Medulla oblongata (tissue), 1 donor: ENCODE measurements around the gene PEX3.
"Not testable (repeated sequence)": the region's sequence is repeated elsewhere in the genome, so short reads cannot be mapped to it uniquely, and the experiment has no call there.

Experiments used
- DNase-seq: peaks from one replicate; pipeline ENCODE4 v3.0.0-alpha.2; 2015; ENCODE audit errors: extremely low spot score

PEX3 gene

DNA sequence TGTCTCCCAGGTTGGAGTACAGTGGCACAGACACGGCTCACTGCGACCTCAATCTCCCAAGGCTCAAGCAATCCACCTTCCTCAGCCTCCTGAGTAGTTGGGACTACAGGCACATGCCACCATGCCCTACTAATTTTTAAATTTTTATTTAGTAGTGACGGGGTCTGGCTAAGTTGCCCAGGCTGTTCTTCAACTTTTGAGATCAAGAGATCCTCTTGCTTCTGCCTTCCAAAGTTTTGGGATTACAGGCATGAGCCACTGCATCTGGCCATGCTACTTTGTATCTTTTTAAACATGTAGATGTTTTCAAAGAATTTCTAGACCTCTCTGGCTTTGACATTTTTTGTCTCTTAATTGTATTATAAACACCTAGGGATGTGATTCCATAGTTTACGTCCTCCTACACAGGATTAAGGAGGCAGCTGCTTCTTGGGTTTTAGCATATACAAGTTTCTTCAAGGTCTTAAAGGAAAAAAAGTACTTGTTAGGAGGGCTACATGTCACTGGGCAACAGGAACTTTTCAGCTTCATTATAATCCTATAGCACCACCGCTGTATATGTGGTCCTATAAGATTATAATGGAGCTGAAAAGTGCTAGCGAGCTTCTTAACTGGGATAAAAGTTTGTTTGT, 1.4 kb upstream of the PEX3 start:
- no peak for DNase-seq

DNA sequence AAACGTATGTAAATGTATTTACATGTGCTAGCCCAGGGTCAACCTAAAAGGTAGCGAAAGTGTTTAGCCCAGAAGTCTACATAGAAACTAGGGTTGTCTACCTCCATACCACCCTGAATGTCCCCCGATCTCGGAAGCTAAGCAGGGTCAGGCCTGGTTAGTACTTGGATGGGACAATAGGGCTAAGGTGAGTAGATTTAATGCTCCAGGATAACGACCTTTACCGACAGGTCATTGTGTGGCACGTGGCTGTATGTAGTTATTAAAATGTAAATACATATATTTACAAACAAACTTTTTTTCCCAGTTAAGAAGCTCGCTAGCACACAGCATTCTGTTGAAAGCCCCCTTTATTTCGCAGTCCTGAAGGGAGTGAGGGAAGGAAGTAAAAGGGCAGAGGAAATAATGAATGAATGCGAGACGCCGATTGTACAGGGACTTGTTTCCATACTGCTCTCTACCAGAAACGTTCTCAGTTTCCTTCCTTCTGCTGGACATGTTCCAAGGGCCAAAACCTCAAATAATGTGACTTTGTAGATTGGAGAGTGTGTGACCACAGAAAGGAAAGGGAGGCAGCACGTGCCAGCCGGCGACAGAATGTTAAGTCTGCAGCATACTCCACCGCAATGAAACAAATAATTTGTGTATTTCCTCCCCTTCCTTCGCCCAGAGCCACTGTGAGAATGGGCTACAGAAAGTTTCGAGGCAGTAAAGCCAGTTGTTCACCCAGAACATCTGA, 722 bp upstream of the PEX3 start:
- DNase-seq, result peak; percentile 42

DNA sequence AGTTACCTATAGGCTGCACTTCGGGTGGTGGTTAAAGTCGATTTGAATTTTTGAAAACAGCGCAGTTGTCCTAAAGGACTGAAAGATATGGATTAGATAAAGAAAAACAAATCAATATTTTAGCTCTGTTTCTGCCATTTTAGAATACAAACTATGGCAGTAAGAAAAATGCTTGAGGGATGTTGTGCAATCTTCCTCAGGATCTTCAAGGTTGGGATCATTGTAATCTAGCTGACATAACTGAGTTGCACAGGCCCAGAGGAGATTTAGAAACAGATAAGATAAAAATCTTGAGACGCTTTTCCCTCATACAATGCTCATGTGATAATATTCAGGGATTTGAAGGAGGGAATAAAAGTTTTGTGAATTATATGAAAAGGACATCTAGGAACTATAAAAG, 926 bp downstream of the PEX3 start:
- DNase-seq, result no peak

DNA sequence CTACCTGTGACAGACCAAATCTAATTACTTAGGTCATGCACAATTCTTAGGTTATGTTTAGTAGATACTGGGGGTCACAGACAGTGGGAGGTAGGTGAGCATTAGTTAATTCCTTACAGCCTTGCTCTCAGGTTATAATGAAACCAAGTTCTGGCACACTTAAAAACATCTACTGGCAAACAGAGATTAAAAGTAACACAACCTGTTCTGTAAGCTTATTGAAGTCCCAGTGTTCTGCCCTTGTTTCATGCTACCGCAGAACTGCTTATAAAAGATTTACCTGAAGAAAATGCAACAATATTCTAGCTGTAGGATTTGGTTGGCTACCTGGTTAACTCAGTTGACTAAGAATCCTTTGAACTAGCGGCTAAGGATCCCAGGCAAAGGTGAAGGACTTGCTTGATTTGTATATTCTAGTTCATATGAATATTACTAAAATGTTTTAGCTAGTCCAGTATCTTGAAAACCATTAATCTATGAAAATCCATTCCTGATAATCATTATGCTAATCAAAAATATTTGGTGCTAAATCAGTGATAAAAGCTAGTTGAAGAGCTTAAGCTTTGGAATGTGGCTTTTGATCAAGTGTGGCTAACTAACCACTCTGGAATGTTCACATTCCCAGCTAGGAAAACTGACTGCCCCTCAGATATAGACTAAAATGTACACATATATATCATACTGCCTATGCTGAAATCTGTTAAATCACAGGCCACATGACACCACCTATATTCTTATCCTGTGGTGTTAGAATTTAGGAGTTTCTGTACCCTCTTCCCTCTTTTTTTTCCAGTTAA, 7.2 kb downstream of the PEX3 start:
- no peak for DNase-seq

DNA sequence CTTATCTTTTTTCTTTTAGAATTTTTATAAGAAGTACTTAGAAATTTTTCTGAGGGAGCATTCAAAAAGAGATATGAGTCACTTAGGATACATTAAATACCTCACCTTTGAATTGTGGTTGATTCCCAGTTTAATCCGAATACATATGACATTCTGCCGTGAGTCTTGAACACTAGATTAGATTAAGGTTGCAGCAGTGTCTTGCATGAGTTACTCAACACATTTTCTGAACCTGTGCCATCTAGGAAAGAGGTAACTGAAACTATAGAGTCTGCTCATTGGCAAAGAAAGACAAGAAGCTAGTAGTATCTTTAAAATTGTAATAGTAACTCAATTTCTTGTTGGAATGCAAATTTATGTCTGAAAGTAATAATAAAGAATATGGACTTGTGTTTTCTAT, 14.9 kb downstream of the PEX3 start:
- no peak for DNase-seq

DNA sequence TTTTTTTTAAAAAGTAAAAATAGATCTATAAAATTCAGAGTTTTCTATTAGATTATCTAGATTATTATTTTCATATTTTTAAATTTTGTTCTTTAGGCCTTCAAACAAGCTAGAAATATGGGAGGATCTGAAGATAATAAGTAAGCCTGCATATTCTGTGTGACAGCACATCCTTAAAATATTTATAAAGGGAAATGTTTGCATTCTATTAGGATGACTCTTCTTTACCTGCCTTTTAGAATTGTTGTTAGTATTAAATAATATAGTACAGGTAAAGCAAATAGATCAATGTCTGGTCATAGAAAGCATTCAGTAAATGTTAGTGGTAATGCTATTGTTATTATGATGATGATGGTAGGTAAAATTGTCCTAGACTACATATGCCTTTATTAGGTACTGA, 17.4 kb downstream of the PEX3 start:
- no peak for DNase-seq

DNA sequence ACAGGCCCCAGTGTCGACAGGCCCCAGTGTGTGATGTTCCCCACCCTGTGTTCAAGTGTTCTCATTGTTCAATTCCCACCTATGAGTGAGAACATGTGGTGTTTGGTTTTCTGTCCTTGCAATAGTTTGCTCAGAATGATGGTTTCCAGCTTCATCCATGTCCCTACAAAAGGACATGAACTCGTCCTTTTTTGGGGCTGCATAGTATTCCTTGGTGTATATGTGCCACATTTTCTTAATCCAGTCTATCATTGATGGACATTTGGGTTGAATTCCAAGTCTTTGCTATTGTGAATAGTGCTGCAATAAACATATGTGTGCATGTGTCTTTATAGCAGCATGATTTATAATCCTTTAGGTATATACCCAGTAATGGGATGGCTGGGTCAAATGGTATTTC, 18.2 kb downstream of the PEX3 start:
- DNase-seq, result not testable (repeated sequence)

DNA sequence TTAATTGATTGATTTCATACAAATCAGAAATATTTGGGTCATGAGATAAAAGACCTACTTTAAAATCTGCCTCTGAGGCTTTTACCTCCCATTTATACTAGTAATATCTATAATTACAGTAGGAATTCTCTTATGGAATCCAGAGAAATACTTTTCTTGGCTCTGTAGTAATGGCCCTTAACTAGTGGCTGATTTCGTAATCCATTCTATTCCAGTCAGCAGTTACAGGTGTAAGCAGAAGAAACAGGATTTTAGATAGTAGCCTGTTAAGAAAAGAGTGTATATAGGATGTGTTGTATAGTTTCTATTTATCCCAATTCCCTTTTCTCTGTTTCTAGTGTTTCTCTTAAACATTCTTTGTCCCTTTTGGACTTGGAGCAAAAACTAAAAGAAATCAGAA, 21.2 kb downstream of the PEX3 start:
- DNase-seq, result no peak

DNA sequence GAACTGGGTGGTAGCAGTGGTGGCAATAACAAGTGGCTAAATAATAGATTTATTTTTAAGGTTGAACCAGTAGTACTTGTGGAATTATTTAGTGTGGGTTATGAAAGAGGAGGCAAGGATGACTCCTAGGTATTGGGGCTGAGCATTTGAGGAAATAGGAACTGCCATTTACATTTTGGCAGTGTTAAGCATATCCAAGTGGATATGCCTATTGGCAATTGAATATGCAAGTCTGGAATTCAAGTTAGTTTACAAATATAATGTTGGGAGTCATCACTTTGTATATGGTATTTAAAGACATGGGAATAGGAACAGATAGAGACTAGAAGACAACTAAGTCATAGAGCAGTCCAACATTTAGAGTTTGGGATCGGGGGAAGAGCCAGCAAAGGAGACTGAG, 25.9 kb downstream of the PEX3 start:
- DNase-seq, result no peak

DNA sequence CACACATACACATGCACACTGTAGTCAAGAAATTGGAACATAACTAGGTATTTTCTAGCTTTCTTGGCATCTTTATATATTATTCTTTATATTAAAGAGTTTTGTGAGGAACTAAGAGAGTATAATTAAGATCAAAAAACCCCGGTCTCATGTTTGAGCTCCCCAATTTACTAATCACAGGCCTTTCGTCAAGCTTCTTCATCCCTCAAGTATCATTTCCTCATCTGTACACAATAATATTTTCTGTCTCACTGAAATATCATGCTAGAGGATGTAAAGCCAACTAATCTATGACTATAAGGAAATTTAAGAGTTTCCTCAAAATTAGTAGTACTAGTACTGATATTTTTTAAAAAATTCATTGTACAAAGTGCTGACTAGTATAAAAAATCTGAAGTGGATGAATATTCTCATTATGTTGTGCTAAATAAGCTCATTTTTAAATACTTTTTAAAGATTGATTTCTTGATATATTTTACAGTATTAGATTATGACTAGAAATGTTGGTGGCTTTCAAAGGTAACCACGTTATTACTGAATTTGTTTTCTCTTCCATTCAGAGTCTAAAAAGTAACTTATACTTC, 28.0 kb downstream of the PEX3 start:
- no peak for DNase-seq

DNA sequence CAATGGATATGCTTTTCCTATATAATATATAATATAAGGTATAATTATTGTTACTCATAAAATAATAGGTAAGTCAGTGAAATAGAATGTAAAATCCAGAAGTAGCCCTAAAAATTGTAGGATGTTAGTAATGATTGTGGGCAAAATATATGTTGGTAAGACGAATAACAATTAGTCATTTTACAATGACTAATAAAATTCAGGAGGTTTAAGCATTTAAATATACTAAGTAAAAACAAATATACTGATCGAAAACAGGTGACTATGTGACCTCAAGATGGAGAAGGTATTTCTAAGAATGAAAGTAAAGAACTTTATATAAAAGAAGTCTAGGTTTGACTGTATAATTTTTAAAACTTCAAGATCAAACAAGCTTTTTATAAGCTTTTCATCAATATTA, 32.0 kb downstream of the PEX3 start:
- DNase-seq, result no peak

DNA sequence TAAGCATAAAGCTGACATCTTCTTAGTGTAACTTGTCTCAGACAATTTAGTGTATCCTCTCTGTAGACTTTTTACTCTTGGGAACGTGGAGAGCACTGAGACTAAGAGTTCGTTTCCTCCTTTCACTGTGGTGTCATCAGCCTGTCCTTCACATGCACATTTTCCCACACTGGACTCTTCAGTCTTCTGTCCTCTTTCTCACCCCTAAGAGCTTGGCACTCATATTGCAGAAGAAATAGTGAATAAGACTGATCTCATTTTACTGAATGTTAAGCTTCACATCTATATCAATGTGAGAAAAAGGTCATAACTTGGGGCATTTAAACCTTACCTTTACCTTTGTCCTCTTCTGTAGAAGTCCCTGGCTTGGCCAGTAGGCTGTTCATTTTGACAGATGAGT, 35.4 kb downstream of the PEX3 start:
- DNase-seq, result no peak

DNA sequence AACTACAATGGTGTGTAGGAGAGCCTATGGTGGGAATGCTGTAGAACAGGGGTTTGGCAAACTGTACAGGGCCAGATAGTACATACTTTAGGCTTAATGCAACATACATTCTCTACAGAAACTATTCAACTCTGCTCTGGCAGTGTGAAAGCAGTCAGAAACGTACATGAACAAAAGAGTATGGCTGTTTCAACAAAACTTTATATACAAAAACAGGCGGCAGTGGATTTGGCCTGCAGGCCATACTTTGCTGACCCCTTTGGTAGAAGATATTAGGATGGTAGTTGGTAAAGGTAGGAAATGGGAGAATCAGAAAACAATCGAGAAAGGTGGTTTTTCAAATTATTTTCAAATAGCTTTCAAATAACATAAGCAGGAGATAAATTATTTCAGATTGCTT, 36.1 kb downstream of the PEX3 start:
- DNase-seq, result no peak

DNA sequence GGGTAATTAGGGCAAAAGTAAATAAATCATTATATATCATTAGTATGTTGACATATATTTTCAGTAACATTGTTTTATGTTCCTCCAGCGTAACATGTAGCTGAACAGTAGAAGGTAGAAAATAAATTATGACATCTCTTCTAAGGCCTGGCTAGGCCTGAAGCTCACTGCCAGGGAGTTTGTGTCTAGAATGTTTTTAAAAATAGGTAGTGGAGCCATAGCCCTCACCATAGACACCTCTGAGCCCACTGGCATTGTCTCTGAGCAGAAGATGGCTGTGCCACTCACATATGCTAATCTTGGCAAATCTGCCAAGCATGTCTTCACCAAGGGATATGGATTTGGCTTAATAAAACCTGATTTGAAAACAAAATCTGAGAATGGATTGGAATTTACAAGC, 39.6 kb downstream of the PEX3 start:
- DNase-seq, result no peak

DNA sequence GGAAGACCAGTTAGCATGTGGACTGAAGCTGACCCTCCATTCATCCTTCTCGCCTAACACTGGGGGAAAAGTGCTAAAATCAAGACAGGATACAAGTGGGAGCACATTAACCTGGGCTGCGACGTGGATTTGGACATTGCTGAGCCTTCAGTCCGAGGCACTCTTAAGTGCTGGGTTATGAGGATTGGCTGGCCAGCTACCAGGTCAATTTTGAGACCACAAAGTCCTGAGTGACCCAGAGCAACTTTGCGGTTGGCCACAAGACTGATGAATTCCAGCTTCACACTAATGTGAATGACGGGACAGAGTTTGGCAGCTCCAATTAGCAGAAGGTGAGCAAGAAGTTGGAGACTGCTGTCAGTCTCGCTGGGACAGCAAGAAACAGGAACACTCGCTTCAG, 40.2 kb downstream of the PEX3 start:
- no peak for DNase-seq

DNA sequence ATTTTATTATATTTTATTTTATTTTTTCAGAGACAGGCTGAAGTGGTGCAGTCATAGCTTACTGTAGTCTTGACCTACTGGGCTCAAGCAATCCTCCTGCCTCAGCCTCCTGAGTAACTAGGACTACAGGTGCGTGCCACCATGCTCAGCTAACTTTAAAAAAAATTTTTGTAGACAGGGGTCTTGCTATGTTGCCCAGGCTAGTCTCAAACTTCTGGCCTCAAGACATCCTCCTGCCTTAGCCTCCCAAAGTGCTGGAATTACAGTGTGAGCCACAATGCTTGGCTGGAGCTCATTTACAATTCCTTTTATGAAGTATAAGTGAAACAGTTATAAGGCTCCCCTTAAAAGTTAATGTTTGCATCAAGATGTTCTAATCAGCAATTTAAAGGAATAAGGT, 46.4 kb downstream of the PEX3 start:
- no peak for DNase-seq

DNA sequence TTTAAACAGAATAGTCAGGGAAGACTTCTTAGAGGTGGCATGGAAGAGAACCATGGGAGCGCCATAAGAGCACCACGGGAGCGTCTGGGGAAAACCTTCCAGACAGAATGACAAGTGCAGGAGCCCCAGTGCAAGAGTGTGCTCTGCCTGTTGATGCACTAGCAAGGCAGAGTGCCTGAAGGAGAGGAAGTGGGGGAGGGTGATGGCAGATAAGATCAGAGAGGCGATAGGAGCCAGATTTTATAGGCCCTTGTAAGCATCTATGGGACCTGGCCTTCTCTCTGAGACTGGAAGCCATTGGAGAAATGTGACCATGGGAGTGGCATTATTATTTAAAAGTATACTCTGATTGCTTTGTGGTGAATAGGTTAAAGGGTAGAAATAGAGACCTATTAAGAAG, 47.8 kb downstream of the PEX3 start:
- no peak for DNase-seq

DNA sequence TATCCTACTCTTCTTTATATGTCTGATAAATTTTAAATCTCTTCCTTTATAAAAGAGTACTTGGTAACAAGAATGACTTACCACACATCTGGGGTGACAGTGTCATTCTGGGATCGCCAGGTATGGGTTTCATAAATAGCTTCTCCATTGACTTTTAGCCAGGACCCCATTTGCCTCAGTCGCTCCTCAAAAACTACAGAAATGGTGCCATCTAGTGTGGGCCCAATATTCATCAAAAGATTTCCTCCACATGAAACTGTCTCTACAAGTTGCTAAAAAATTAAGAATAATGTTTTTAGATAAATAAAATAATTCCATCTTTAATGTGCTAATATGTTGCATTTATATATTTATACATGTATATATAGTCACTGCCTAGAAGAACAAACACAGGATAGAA, 51.2 kb downstream of the PEX3 start:
- no peak for DNase-seq

DNA sequence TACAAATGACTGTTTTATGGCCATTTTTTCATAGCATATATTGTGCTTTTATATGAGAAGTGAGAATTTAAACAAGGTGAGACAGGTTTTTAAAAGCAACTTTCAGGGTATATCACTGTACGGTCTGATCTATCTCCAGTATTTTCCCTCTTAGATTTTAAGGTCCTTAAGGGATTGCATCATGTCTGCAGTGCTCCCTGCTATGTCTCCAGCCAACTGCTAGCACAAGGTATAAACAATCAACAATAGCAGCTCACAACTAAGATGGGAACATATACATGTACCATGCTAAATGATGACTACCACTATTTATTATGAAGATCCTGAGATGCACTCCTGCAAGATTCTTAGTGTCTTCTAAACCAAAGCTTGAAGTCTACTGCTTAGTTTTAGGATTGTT, 53.8 kb downstream of the PEX3 start:
- no peak for DNase-seq

DNA sequence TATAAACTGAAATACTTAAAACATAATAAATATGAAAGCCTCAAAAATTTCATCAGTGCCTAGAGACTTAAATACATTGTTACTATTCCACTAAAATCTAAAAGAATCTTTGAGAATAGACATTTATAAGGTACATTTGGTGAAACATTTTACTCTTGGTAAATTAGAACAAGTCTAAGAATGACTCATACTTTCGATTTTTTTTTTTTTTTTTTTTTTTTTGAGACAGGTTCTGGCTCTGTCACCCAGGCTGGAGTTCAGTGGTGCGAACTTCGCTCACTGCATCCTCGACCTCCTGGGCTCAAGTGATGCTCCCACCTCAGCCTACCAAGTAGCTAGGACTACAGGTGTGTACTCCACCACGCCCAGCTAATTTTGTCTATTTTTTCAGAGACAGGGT, 54.5 kb downstream of the PEX3 start:
- DNase-seq, result no peak

DNA sequence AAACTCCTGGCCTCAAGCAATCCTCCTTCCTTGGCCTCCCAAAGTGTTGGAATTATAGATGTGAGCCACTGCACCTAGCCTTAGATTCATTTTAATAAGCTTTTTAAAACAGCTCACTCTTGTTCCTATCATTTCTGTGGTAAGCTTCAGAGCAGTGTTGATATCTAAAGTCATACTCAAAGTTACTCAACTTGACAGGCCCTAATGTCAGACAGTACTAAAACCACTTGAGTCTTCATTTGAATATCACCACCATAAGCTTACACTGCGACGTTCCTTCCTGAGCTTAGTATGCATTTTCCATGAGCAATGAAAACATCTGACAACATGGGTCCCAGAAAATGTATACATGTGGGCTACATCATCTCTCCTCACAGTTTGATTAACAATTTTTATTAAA, 54.9 kb downstream of the PEX3 start:
- no peak for DNase-seq

DNA sequence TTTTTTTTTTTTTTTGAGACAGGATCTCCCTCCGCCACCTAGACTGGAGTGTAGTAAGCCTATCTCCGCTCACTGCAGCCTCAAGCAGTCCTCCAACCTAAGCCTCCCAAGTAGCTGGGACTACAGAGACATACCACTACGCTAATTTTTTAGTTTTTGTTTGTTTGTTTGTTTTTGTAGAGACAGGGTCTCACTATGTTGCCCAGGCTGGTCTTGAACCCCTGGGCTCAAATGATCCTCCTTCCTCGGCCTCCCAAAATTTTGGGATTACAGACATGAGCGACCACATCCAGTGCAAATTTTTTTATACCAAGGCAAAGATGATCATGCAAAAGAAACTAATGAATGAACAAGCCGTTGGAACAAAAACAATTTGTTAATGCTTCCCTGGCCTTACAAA, 55.6 kb downstream of the PEX3 start:
- no peak for DNase-seq

DNA sequence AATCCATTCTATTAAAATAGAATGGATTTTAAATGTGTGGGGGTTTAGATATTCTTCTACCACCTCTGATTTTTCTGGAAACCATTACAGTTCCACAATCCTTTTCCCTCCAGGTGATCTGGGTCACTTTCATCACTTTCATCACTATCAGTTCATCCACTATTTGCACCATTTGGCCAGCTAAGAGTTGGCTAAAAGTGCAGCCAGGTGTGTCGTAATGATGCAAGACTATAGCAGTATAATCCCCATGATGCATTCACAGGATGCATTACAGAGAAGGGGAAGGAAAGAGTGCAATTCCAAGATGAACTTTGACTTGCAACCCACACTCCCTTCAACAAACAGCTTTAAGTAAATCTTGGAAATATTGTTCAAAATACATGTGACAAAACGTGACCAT, 56.0 kb downstream of the PEX3 start:
- DNase-seq, result no peak
